ENCODE results near the gene DIS3L2.

Gene DIS3L2

DNA sequence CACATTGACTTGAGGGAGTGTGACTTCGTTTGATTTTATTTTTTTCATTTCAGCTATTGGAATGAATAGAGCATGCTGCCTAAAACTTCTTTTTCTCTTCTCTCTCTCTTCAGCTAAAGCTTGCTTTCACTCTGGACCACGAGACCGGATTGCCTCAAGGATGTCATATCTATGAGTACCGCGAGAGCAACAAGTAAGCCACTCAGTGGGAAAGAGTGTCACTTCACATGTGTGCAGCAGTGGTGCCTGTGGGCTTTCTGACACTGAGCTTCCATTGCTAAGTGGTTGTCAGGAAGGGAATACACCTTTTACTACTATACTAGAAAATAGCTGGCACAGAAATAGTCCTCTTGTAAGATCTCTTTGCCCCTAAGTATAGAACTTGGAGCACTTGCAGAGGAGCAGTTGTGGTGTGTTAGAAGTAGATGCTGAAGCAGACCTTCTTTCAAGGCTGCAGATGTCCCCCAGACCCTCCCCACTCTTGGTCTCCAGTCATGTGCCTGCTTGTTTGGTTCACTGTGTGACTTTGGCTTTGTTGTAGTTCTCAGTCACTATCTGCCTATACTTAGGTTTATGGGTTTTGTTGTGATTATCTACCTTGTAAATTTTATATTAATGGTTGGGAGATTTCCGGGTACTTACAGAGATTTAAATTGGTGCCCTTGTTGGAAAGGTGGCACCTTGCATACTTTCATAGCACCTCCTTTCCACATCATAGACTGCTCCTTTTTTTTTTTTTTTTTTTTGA, 338.6 kb downstream of the DIS3L2 start:
- H3K9ac ChIP-seq: no peak overlapping the region
- H2AFZ ChIP-seq: no peak overlapping the region
- TF ChIP-seq, protein P1, sequence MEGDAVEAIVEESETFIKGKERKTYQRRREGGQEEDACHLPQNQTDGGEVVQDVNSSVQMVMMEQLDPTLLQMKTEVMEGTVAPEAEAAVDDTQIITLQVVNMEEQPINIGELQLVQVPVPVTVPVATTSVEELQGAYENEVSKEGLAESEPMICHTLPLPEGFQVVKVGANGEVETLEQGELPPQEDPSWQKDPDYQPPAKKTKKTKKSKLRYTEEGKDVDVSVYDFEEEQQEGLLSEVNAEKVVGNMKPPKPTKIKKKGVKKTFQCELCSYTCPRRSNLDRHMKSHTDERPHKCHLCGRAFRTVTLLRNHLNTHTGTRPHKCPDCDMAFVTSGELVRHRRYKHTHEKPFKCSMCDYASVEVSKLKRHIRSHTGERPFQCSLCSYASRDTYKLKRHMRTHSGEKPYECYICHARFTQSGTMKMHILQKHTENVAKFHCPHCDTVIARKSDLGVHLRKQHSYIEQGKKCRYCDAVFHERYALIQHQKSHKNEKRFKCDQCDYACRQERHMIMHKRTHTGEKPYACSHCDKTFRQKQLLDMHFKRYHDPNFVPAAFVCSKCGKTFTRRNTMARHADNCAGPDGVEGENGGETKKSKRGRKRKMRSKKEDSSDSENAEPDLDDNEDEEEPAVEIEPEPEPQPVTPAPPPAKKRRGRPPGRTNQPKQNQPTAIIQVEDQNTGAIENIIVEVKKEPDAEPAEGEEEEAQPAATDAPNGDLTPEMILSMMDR (IDR thresholded peaks at IDR 0.05): no peak
- H3K4me1 ChIP-seq: no peaks in the 10 kb centered on the region
- no peaks in the 10 kb centered on the region for H3K79me2 ChIP-seq
- H3K27me3 ChIP-seq (ENCODE audit: control insufficient read depth, insufficient read depth, low read length): no peaks in the 10 kb centered on the region
- no peak overlapping the region for H3K27ac ChIP-seq
- no peaks in the 10 kb centered on the region for H3K36me3 ChIP-seq (ENCODE audit: control insufficient read depth, insufficient read depth, low read length)
- no peak overlapping the region for H3K4me3 ChIP-seq (ENCODE audit: low read depth, low read length)
- H3K4me2 ChIP-seq (ENCODE audit: low read length): no peak overlapping the region
- no peaks in the 10 kb centered on the region for H3K9me3 ChIP-seq (ENCODE audit: control insufficient read depth, low read length)

DNA sequence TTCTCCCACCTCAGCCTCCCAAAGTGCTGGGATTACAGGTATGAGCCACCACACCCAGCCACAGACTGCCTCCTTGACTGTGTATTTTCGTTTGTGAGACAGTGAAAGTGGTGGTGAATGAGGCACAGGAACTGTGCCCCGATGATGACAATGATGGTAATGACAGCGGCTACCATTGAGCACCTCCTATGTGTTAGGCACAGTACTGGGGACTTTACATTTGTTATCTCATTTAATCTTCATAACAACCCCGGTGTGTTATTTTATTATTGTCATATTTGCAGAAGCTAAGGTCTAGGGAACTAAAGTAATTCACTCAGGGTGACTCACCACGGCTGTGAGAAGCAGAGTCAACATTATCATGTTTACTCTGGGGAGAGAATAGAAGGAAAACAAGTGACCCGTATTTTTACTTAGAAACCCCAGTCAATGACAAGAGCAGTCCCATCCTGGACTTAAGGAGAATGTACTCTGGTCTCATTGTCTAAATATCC, 339.4 kb downstream of the DIS3L2 start:
- no peak overlapping the region for H3K4me2 ChIP-seq (ENCODE audit: low read length)
- TF ChIP-seq, protein P1 (IDR thresholded peaks at IDR 0.05): no peak
- H3K36me3 ChIP-seq (ENCODE audit: control insufficient read depth, insufficient read depth, low read length): no peaks in the 10 kb centered on the region
- H3K79me2 ChIP-seq: no peaks in the 10 kb centered on the region
- H3K9ac ChIP-seq: no peak overlapping the region
- no peak overlapping the region for H3K4me3 ChIP-seq (ENCODE audit: low read depth, low read length)
- H3K27me3 ChIP-seq (ENCODE audit: control insufficient read depth, insufficient read depth, low read length): no peaks in the 10 kb centered on the region
- no peaks in the 10 kb centered on the region for H3K4me1 ChIP-seq
- H2AFZ ChIP-seq: no peak overlapping the region
- no peaks in the 10 kb centered on the region for H3K9me3 ChIP-seq (ENCODE audit: control insufficient read depth, low read length)
- H3K27ac ChIP-seq: no peak overlapping the region

DNA sequence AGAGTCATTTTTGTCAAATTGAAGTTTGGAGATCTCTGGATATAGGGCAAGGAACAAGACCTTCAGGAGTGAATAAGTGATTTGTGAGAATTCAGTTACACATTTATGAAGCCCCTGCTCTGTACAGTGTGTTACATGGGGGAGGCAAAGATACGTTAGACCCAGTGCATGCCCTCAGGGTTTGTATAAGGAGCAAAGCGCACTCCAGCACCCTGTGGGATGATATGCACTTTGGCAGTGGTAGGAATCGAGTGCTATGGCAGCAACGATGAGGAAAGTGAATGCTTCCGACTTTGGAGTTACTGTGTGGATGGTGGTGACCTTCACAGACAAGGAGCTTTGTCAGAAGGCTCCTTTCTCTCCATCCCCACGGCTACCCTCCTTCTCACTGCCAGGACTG, 342.7 kb downstream of the DIS3L2 start:
- Histone ChIP-seq H3K79me2 (no peaks in the 10 kb centered on the region), H3K4me2 (ENCODE audit: low read length) (no peak overlapping the region), H3K9ac (no peak overlapping the region), H3K36me3 (ENCODE audit: control insufficient read depth, insufficient read depth, low read length) (no peaks in the 10 kb centered on the region), H3K9me3 (ENCODE audit: control insufficient read depth, low read length) (no peaks in the 10 kb centered on the region), H3K27me3 (ENCODE audit: control insufficient read depth, insufficient read depth, low read length) (no peaks in the 10 kb centered on the region), H2AFZ (no peak overlapping the region), H3K4me1 (peaks cover 10% of the 10 kb centered on the region), H3K27ac (no peak overlapping the region), H3K4me3 (ENCODE audit: low read depth, low read length) (no peak overlapping the region)
- TF ChIP-seq, protein P1 (IDR thresholded peaks at IDR 0.05): no peak

DNA sequence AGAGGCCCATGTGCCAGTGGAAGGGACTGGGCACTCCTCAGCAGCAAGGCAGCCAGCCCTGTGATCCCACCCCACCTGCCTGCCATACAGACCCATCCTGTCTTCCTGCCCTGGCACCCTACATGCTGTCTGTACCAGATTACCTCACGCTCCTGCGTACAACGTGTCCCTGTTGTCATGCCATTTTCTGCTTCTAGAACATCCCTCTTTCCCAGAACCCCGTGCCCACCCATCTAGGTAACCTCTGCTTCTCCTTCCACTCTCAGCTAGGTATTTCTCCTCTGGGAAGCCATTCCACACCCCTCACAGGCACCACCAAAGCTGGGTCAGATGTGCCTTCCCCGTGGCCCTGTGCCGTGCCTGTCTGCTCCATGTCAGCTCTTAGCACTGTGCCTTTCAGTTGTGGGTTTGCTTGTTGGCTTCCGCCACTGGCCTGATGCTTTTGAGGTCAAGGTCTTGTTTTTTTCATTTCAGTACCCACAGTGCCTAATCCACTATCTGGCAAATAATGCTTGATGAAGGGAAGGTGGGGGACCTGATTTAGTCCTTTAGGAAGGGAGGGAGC, 345.3 kb downstream of the DIS3L2 start:
- H3K79me2 ChIP-seq: no peaks in the 10 kb centered on the region
- no peak overlapping the region for H2AFZ ChIP-seq
- peaks cover 28% of the 10 kb centered on the region for H3K4me1 ChIP-seq
- no peaks in the 10 kb centered on the region for H3K9me3 ChIP-seq (ENCODE audit: control insufficient read depth, low read length)
- TF ChIP-seq, protein P1 (IDR thresholded peaks at IDR 0.05): no peak
- H3K27ac ChIP-seq: no peak overlapping the region
- H3K36me3 ChIP-seq (ENCODE audit: control insufficient read depth, insufficient read depth, low read length): no peaks in the 10 kb centered on the region
- H3K27me3 ChIP-seq (ENCODE audit: control insufficient read depth, insufficient read depth, low read length): no peaks in the 10 kb centered on the region
- H3K4me2 ChIP-seq (ENCODE audit: low read length): no peak overlapping the region
- H3K4me3 ChIP-seq (ENCODE audit: low read depth, low read length): no peak overlapping the region
- H3K9ac ChIP-seq: no peak overlapping the region

Measured in parathyroid adenoma (tissue), 2 donors.